LNCaP clone FGC (cell line): ENCODE results near the gene ZNF276.

Source experiments
- DNase-seq: peaks from one replicate; pipeline ENCODE4 v3.0.0-alpha.2; 2011; ENCODE audit warnings: low read depth
- H3K4me3 ChIP-seq: 2 replicates; pipeline ENCODE4 v1.5.1; 2011; ENCODE audit warnings: mild to moderate bottlenecking, low read depth, low read length, control low read depth
- TF ChIP-seq, protein P1 (sequence below): IDR thresholded peaks from 2 replicates; pipeline ENCODE4 v1.5.1; 2012; ENCODE audit warnings: mild to moderate bottlenecking; ENCODE audit not compliant: control insufficient read depth, insufficient read depth; ENCODE audit errors: extremely low read depth

Gene ZNF276

DNA sequence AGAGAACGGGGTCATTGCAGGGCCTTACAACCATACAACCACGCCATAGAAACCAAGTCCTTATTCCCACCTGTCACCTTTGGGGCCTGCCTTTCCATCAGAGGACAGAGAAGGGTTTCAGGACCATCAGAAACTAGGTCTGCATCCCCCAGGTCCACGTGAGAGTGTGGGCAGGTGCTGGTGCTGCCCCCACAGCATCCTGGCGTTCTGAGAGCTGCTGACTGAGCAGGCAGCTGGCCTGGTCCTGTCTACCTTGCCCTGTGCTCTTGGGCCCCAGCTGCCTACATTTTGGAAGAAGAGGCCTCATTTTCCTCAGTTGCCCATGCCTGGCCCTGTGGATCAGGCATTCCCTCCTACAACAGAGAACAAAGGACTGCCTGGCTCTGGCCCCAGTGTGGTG is 21.6 kb downstream of the ZNF276 start:
- TF ChIP-seq, protein P1, sequence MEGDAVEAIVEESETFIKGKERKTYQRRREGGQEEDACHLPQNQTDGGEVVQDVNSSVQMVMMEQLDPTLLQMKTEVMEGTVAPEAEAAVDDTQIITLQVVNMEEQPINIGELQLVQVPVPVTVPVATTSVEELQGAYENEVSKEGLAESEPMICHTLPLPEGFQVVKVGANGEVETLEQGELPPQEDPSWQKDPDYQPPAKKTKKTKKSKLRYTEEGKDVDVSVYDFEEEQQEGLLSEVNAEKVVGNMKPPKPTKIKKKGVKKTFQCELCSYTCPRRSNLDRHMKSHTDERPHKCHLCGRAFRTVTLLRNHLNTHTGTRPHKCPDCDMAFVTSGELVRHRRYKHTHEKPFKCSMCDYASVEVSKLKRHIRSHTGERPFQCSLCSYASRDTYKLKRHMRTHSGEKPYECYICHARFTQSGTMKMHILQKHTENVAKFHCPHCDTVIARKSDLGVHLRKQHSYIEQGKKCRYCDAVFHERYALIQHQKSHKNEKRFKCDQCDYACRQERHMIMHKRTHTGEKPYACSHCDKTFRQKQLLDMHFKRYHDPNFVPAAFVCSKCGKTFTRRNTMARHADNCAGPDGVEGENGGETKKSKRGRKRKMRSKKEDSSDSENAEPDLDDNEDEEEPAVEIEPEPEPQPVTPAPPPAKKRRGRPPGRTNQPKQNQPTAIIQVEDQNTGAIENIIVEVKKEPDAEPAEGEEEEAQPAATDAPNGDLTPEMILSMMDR = no peak

DNA sequence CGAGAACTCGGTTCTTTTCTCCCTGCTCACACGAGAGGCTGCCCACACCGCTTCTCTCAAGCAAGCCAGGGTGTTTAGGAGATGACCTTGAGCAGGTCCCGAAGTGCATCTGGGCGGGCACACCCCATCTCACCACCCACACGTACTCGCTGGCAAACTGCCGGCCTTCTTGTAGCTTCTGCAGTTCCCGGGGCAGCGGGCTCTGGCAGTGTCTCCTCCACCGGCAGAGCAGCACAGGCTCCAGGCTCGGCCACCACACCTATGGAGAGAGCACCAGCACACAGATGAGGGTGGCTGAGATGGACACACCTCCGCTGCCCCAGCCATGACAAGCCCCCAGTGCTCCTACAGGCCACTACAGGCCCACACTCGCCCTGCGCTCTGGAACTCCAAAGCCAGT is 23.5 kb downstream of the ZNF276 start:
- TF ChIP-seq, protein P1 = no peak
- DNase-seq = no peak
- H3K4me3 ChIP-seq = no peak overlapping the region

More for the DNA sequence above, 21.6 kb downstream of the ZNF276 start:
- DNase-seq = no peak
- no peak overlapping the region for H3K4me3 ChIP-seq

DNA sequence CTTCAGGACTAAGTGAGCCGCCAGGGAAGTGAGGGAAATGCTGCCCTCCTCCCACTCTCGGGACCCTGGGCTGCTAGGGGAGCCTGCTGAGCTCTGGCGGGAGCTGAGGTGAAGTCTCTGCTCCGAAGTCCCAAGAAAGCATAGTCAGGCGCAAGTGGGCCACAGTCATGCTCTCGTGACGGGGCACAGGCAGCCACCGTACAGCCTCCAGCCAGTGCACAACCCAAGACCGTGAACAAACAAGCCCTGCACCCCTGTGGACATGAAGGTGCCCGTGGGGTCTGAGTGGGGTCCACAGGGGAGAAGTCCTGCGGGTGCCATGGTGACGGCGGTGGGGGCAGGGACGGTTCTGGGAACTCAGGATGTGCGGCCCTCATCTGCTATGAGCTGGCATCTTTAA is 24.7 kb downstream of the ZNF276 start:
- no peak for DNase-seq
- H3K4me3 ChIP-seq = no peak overlapping the region
- TF ChIP-seq, protein P1 = no peak

DNA sequence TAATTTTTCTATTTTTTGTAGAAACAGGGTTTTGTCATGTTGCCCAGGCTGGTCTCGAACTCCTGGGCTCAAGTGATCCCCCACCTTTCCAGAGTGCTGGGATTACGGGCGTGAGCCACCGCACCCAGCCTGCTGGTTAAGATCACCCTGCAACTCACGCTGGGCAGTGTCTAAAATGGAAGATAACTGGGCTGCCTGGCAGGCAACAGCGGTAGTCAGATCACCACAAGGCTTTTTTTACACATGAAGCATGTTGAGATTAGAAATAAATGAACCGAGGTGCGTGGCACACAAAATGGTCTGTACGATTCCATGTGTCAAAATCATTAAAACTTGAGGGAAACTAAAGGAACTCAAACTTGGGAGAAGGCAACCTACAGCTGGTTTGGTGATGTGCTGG is 26.7 kb downstream of the ZNF276 start:
- DNase-seq = no peak
- H3K4me3 ChIP-seq = no peak overlapping the region
- TF ChIP-seq, protein P1 = no peak

DNA sequence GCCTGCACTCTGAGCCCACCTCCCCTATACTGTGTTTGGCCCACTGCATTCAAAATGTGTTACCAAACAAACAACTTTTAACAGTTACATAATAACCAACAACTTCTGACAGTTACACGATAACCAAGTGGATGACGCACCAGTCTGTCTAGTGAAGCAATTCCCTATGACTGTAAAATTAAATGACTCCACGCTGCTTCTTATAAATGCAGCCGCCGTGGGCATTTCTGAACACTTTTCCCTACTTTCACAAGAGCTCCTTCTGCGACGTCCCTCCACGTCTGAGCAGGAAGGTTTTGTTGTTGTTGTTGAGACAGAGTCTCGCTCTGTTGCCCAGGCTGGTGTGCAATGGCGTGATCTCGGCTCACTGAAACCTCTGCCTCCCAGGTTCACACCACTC is 27.6 kb downstream of the ZNF276 start:
- DNase-seq = no peak
- TF ChIP-seq, protein P1 = no peak
- H3K4me3 ChIP-seq = no peak overlapping the region

DNA sequence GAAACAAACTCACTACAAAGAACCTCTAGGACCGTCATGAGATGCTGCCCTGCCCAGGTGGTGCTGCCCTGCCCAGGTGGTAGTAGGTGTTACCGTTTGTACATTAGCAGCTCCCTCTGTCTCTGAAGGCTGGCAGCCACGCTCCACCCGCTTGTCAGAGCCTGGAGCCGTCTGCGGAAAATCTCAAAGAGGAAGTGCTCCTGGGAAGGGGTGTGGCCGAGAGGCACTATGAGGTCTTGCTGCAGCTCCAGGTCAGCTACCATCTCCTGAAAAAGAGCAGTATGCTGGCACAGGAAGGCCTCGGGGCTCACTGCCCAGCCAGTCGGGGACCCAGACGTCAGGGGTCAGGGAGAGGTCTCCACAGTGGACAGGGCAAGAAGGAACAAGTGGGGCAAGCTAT is 28.3 kb downstream of the ZNF276 start:
- TF ChIP-seq, protein P1 = no peak
- no peak for DNase-seq
- H3K4me3 ChIP-seq = no peak overlapping the region

DNA sequence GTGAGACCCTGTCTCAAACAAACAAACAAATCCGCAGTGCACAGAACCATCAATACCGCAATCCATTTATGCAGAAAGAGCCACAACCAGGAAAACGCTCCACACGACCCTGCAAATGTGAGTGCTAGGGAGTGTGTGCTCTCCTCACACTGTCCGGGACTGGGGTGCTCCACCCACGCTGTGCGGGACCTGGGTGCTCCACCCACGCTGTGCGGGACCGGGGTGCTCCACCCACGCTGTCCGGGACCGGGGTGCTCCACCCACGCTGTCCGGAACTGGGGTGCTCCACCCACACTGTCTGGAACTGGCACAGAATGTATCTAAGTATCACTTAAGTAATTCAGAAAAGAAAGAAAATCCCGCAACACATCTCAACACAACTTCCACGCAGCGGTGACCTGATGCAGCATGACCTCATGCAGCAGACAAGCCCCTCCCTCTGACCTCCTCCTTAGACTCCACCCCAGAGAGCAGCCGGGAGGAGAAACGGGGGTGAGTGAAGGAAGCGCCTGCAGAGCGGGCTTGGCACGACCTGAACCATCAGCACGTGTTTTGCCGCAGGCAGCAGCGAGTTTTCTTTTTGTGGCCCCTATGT is 38.5 kb downstream of the ZNF276 start:
- H3K4me3 ChIP-seq = no peak overlapping the region
- DNase-seq = no peak
- TF ChIP-seq, protein P1 = no peak
